Effector memory CD8-positive, alpha-beta T cell (primary cell): ENCODE results near the gene TMTC4.

Experiments
- ATAC-seq: fragments of 150-1000 bp; cut with Tn5 transposase; replicated peaks from 2 replicates; pipeline ENCODE4 v1.10.0; 2021; ENCODE audit warnings: mild to moderate bottlenecking, moderate library complexity
- DNase-seq, 3 experiments: peaks; one replicate each; pipeline ENCODE4 v3.0.0; 2021
- H3K27ac Mint-ChIP-seq, 2 donors: one replicate each; pipeline ENCODE4 v1.8.0; 2022; ENCODE audit warnings: mild to moderate bottlenecking in 2 of 2, mixed read lengths in 2 of 2, moderate library complexity in 2 of 2
- H3K27me3 Mint-ChIP-seq, 2 donors: one replicate each; pipeline ENCODE4 v1.8.0; 2022; ENCODE audit warnings: mixed read lengths in 2 of 2
- H3K36me3 Mint-ChIP-seq: one replicate; pipeline ENCODE4 v1.8.0; 2022; ENCODE audit warnings: mild to moderate bottlenecking, moderate library complexity, mixed read lengths; ENCODE audit not compliant: insufficient read depth
- H3K4me1 Mint-ChIP-seq, 2 donors: one replicate each; pipeline ENCODE4 v1.8.0; 2022; ENCODE audit warnings: low read depth in 2 of 2, mixed read lengths in 2 of 2
- H3K4me3 Mint-ChIP-seq, 2 donors: one replicate each; pipeline ENCODE4 v1.8.0; 2022; ENCODE audit warnings: mild to moderate bottlenecking in 2 of 2, mixed read lengths in 2 of 2, moderate library complexity in 2 of 2
- H3K9me3 Mint-ChIP-seq, 2 donors: one replicate each; pipeline ENCODE4 v1.8.0; 2022; ENCODE audit warnings: mixed read lengths in 2 of 2

The TMTC4 gene

GRCh38 chr13:100604918-100605710, 69.5 kb downstream of the TMTC4 start:
- DNase-seq (no peak), ATAC-seq (no peak)
- Mint-ChIP-seq H3K27ac (no peak overlapping the region), H3K9me3 (no peaks in the 10 kb centered on the region), H3K4me3 (no peak overlapping the region), H3K27me3 (no peaks in the 10 kb centered on the region), H3K36me3 (peaks cover 20% of the 10 kb centered on the region), H3K4me1 (peaks cover 7 to 12% of the 10 kb centered on the region in 2 donors)

- DNase-seq (no peak), ATAC-seq (no peak)
- Mint-ChIP-seq H3K4me1 (no peaks in the 10 kb centered on the region), H3K36me3 (peaks cover 20% of the 10 kb centered on the region), H3K27ac (no peak overlapping the region), H3K27me3 (no peaks in the 10 kb centered on the region), H3K4me3 (no peak overlapping the region), H3K9me3 (no peaks in the 10 kb centered on the region)
Measured at GRCh38 chr13:100602493-100603111, 72.0 kb downstream of the TMTC4 start.

- no peaks in the 10 kb centered on the region for H3K4me1 Mint-ChIP-seq
- H3K27me3 Mint-ChIP-seq, result peaks cover 0 to 4% of the 10 kb centered on the region in 2 donors
- peaks cover 14% of the 10 kb centered on the region for H3K36me3 Mint-ChIP-seq
- DNase-seq (no peak), ATAC-seq (no peak)
- H3K4me3 Mint-ChIP-seq, result no peak overlapping the region
- H3K27ac Mint-ChIP-seq, result peak overlapping the region in 1 of 2 donors; percentile 75
- no peaks in the 10 kb centered on the region for H3K9me3 Mint-ChIP-seq
Measured at GRCh38 chr13:100601716-100602115, 72.9 kb downstream of the TMTC4 start.

- H3K36me3 Mint-ChIP-seq, result peaks cover 14% of the 10 kb centered on the region
- peak overlapping the region in 1 of 2 donors; percentile 75 for H3K27ac Mint-ChIP-seq
- no peak overlapping the region for H3K4me3 Mint-ChIP-seq
- ATAC-seq (no peak), DNase-seq (no peak)
- no peaks in the 10 kb centered on the region for H3K9me3 Mint-ChIP-seq
- H3K27me3 Mint-ChIP-seq, result peaks cover 0 to 7% of the 10 kb centered on the region in 2 donors
- no peaks in the 10 kb centered on the region for H3K4me1 Mint-ChIP-seq
Measured at GRCh38 chr13:100600915-100601314, 73.7 kb downstream of the TMTC4 start.

GRCh38 chr13:100600461-100600860, 74.1 kb downstream of the TMTC4 start:
- Mint-ChIP-seq H3K36me3 (peaks cover 10% of the 10 kb centered on the region), H3K4me3 (no peak overlapping the region), H3K9me3 (no peaks in the 10 kb centered on the region), H3K27ac (no peak overlapping the region), H3K27me3 (peaks cover 0 to 7% of the 10 kb centered on the region in 2 donors), H3K4me1 (no peaks in the 10 kb centered on the region)
- no peak for DNase-seq
- ATAC-seq, result no peak

- Mint-ChIP-seq H3K27me3 (peaks cover 7 to 9% of the 10 kb centered on the region in 2 donors), H3K9me3 (no peaks in the 10 kb centered on the region), H3K4me1 (no peaks in the 10 kb centered on the region), H3K4me3 (no peak overlapping the region), H3K27ac (no peak overlapping the region), H3K36me3 (peaks cover 6% of the 10 kb centered on the region)
- no peak for DNase-seq
- ATAC-seq, result no peak
Measured at GRCh38 chr13:100597253-100597652, 77.3 kb downstream of the TMTC4 start.

GRCh38 chr13:100596516-100596915, 78.1 kb downstream of the TMTC4 start:
- H3K27me3 Mint-ChIP-seq, result peaks cover 7 to 9% of the 10 kb centered on the region in 2 donors
- H3K4me3 Mint-ChIP-seq, result no peak overlapping the region
- H3K9me3 Mint-ChIP-seq, result no peaks in the 10 kb centered on the region
- peaks cover 6% of the 10 kb centered on the region for H3K36me3 Mint-ChIP-seq
- DNase-seq, result no peak
- no peak overlapping the region for H3K27ac Mint-ChIP-seq
- no peaks in the 10 kb centered on the region for H3K4me1 Mint-ChIP-seq
- ATAC-seq, result no peak

- peaks cover 2% of the 10 kb centered on the region for H3K36me3 Mint-ChIP-seq
- H3K9me3 Mint-ChIP-seq, result no peaks in the 10 kb centered on the region
- peaks cover 7 to 9% of the 10 kb centered on the region in 2 donors for H3K27me3 Mint-ChIP-seq
- no peak overlapping the region for H3K4me3 Mint-ChIP-seq
- no peak overlapping the region for H3K27ac Mint-ChIP-seq
- DNase-seq (no peak), ATAC-seq (no peak)
- H3K4me1 Mint-ChIP-seq, result no peaks in the 10 kb centered on the region
Measured at GRCh38 chr13:100594731-100595130, 79.9 kb downstream of the TMTC4 start.

- peaks cover 7 to 9% of the 10 kb centered on the region in 2 donors for H3K27me3 Mint-ChIP-seq
- no peak overlapping the region for H3K27ac Mint-ChIP-seq
- no peak overlapping the region for H3K4me3 Mint-ChIP-seq
- peaks cover 2% of the 10 kb centered on the region for H3K36me3 Mint-ChIP-seq
- H3K9me3 Mint-ChIP-seq, result no peaks in the 10 kb centered on the region
- H3K4me1 Mint-ChIP-seq, result peaks cover 0 to 3% of the 10 kb centered on the region in 2 donors
- ATAC-seq (no peak), DNase-seq (no peak)
Measured at GRCh38 chr13:100594255-100594654, 80.3 kb downstream of the TMTC4 start.

GRCh38 chr13:100589178-100589725, 85.3 kb downstream of the TMTC4 start:
- H3K4me3 Mint-ChIP-seq, result peak overlapping the region; percentile 86 to 87
- peak overlapping the region; percentile 53 to 94 for H3K27ac Mint-ChIP-seq
- peaks cover 11% of the 10 kb centered on the region for H3K36me3 Mint-ChIP-seq
- H3K4me1 Mint-ChIP-seq, result peaks cover 9 to 24% of the 10 kb centered on the region in 2 donors
- peaks cover 0 to 9% of the 10 kb centered on the region in 2 donors for H3K27me3 Mint-ChIP-seq
- DNase-seq, result no peak
- no peaks in the 10 kb centered on the region for H3K9me3 Mint-ChIP-seq
- no peak for ATAC-seq

- Mint-ChIP-seq H3K4me1 (peaks cover 9 to 27% of the 10 kb centered on the region in 2 donors), H3K27me3 (peaks cover 0 to 2% of the 10 kb centered on the region in 2 donors), H3K4me3 (peak within 1 kb of the TSS; percentile 86 to 87), H3K36me3 (peaks cover 11% of the 10 kb centered on the region), H3K27ac (peak within 1 kb of the TSS; percentile 90 to 94), H3K9me3 (no peaks in the 10 kb centered on the region)
- DNase-seq (peak; percentile 78 to 82 (median 81)), ATAC-seq (peak; percentile 96)
Measured at GRCh38 chr13:100588331-100589177, 86.0 kb downstream of the TMTC4 start, which contains the start of gene GGACT. TSS of gene GGACT (minus strand) at chr13:100588789. CDS start at chr13:100532591, 56,198 bp downstream.

GRCh38 chr13:100584896-100585295, 89.7 kb downstream of the TMTC4 start:
- no peak overlapping the region for H3K4me3 Mint-ChIP-seq

GRCh38 chr13:100581504-100581903, 93.1 kb downstream of the TMTC4 start:
- Mint-ChIP-seq H3K4me1 (peaks cover 9 to 17% of the 10 kb centered on the region in 2 donors), H3K9me3 (no peaks in the 10 kb centered on the region)

More at GRCh38 chr13:100584896-100585295, 89.7 kb downstream of the TMTC4 start:
- H3K4me1 Mint-ChIP-seq, result peaks cover 18 to 37% of the 10 kb centered on the region in 2 donors
- H3K9me3 Mint-ChIP-seq, result no peaks in the 10 kb centered on the region
- H3K36me3 Mint-ChIP-seq, result peaks cover 19% of the 10 kb centered on the region
- no peak overlapping the region for H3K27ac Mint-ChIP-seq
- ATAC-seq (no peak), DNase-seq (no peak)
- H3K27me3 Mint-ChIP-seq, result no peaks in the 10 kb centered on the region

More at GRCh38 chr13:100581504-100581903, 93.1 kb downstream of the TMTC4 start:
- peak; percentile 27 for ATAC-seq
- H3K36me3 Mint-ChIP-seq, result peaks cover 19% of the 10 kb centered on the region
- H3K27me3 Mint-ChIP-seq, result no peaks in the 10 kb centered on the region
- no peak for DNase-seq
- peak overlapping the region in 1 of 2 donors; percentile 48 for H3K27ac Mint-ChIP-seq
- peak overlapping the region in 1 of 2 donors; percentile 43 for H3K4me3 Mint-ChIP-seq
